ENCODE results near the gene MBNL1.

DNA sequence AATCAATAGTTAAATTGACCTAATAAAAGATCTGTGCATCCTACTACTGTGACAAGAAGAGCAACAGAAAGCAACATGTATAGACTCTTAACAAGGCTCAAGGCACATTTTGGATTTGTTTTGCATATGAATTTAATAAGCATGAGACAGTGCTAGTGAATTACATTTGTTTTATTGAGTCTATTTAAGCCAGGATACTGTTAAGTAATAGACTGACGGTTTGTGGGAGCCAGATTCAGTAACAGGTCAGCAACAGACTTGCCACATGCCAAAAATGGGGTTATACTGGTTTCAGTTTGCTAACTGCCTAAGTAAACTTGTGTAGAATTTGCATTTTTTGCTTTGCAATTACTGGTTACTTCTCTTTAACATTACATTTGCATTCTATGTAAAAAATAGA is 54.0 kb downstream of the MBNL1 start:
- TF ChIP-seq POLR2A (IDR thresholded peaks at IDR 0.05; ENCODE audit: low read length) (no peak), GATA1 (IDR thresholded peaks at IDR 0.05; ENCODE audit: low read depth, low read length) (no peak)

Data from erythroblast (primary cell).